ENCODE data around the gene DNAL4. TPM values are rescaled to one million over a fixed set of nuclear protein-coding genes. Genes with fewer than 3 reads are reported as not detected.

The DNAL4 gene
- total and polyA plus RNA-seq, 12 donors: 7.7 to 11.7 (median 9.9) TPM

DNA sequence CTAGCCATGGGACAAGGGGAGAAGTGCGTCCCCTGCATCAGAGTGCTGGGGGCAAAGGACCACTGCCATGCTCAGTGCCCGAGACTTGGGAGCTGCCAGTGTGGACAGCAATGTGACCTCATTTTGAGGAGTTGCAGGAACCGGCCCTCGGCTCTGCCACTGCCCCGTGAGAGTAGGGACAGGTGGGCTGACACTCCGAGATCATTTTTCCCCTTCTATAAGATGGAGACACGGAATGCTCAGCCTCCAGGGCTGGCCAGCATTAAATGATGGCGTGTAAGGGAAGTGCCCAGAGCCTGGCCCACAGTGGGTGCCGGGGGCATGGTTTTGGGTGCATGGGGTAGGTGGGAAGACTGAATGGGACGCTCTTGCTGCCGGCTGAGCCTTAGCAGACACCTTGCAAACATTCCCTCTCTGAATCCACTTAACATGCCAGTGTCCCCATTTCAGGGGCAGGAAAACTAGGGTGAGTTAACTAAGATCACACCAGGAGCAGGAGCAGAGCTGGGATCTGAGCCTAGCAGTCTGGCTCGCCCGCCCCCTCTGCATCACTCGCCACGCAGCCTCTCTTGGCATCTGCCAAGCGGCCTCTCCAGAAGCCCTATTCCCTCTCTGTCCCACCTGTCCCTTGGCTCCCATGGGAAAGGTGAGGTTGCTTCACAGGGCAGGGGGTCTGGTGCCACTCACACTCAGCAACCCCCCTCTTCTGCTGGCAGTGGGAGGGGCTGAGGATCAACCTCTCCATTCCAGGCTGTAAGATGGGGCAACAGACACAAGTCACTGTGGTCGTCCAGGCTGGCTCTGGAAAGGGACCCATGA is 36.3 kb upstream of the DNAL4 start:
- peaks cover 0 to 3% (median 0%) of the 10 kb centered on the region in 9 donors for H3K36me3 ChIP-seq
- no peak overlapping the region for H3K4me3 ChIP-seq
- DNase-seq: no peak
- no peak for ATAC-seq
- WGBS, 2 donors: 85 to 91% methylated on average over 17 of the region's 17 CpGs
- intact Hi-C loops (cut with DNase I): no loop called here
- H3K9me3 ChIP-seq: peaks cover 0 to 3% (median 0%) of the 10 kb centered on the region in 11 donors
- TF ChIP-seq, protein P1, sequence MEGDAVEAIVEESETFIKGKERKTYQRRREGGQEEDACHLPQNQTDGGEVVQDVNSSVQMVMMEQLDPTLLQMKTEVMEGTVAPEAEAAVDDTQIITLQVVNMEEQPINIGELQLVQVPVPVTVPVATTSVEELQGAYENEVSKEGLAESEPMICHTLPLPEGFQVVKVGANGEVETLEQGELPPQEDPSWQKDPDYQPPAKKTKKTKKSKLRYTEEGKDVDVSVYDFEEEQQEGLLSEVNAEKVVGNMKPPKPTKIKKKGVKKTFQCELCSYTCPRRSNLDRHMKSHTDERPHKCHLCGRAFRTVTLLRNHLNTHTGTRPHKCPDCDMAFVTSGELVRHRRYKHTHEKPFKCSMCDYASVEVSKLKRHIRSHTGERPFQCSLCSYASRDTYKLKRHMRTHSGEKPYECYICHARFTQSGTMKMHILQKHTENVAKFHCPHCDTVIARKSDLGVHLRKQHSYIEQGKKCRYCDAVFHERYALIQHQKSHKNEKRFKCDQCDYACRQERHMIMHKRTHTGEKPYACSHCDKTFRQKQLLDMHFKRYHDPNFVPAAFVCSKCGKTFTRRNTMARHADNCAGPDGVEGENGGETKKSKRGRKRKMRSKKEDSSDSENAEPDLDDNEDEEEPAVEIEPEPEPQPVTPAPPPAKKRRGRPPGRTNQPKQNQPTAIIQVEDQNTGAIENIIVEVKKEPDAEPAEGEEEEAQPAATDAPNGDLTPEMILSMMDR (IDR thresholded peaks at IDR 0.05): no peak
- no peak overlapping the region for H3K27ac ChIP-seq
- H3K27me3 ChIP-seq: no peaks in the 10 kb centered on the region
- H3K4me1 ChIP-seq: no peaks in the 10 kb centered on the region

DNA sequence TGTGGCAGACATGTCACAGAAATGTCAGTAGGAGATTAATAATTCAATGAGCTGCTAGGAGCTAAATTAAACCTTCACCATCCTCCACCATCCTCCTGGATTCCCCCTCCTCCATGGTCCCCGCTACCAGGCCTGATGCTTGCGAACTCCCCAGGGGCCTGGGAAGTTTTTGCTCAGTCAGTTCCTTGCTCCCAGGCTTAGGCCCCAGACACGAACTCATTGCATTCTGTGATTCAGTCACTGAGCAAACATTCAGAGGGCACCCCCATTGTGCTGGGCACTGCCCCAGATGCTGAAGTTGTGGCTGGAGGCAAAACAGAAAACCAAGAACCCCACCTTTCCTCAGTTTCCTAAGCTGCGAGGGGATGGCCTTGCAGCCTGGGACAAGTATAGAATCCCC is 35.5 kb upstream of the DNAL4 start:
- no peak for ATAC-seq
- Histone ChIP-seq H3K27ac (no peak overlapping the region), H3K4me1 (no peaks in the 10 kb centered on the region), H3K36me3 (peaks cover 0 to 3% (median 0%) of the 10 kb centered on the region in 9 donors), H3K27me3 (no peaks in the 10 kb centered on the region), H3K4me3 (no peak overlapping the region), H3K9me3 (peaks cover 0 to 3% (median 0%) of the 10 kb centered on the region in 11 donors)
- TF ChIP-seq, protein P1 (IDR thresholded peaks at IDR 0.05): no peak
- intact Hi-C loops (cut with DNase I): loop anchor here in 1 of 10 donors (10.0 kb wide), 1 partner anchor 55 kb away; no protein-coding TSS in a partner anchor
- no peak for DNase-seq
- WGBS, 2 donors: 85 to 88% methylated on average over 4 of the region's 4 CpGs

DNA sequence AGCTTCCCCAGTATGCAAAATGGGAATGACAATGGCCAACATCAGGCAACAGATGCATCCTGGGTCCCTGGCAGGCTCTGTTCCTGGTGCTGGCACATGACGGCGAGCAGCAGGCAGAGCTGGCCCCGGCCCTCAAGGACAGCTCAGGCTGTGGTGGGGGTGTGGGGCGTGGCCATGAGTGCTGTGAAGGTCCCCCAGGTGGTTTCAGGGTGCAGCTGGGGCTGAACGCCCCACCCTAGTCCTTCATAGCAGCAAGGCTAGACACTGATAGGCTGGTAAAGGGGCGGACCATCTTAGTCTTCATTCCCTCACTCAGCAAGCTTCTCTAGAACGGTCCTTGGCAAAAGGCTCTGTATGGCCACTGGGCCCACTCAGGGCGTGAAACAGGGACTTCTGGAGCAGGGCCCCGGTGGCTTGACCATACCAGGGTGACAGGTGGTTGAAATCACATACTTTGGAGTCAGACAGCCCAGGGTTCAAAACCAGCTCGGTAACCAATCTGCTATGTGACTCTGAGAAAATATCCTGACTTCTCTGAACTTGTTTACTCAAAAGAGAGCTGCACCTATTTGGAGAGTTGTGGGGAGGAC is 34.8 kb upstream of the DNAL4 start:
- ATAC-seq: no peak
- Histone ChIP-seq H3K27ac (no peak overlapping the region), H3K36me3 (peaks cover 0 to 3% (median 0%) of the 10 kb centered on the region in 9 donors), H3K27me3 (no peaks in the 10 kb centered on the region), H3K4me3 (no peak overlapping the region), H3K4me1 (peaks cover 0 to 3% (median 0%) of the 10 kb centered on the region in 9 donors), H3K9me3 (peaks cover 0 to 3% (median 0%) of the 10 kb centered on the region in 11 donors)
- intact Hi-C loops (cut with DNase I): loop anchor here in 1 of 10 donors (10.0 kb wide), 1 partner anchor 54 kb away; no protein-coding TSS in a partner anchor
- no peak for DNase-seq
- TF ChIP-seq, protein P1 (IDR thresholded peaks at IDR 0.05): no peak
- 79 to 83% methylated on average over 10 of the region's 10 CpGs for WGBS, 2 donors

DNA sequence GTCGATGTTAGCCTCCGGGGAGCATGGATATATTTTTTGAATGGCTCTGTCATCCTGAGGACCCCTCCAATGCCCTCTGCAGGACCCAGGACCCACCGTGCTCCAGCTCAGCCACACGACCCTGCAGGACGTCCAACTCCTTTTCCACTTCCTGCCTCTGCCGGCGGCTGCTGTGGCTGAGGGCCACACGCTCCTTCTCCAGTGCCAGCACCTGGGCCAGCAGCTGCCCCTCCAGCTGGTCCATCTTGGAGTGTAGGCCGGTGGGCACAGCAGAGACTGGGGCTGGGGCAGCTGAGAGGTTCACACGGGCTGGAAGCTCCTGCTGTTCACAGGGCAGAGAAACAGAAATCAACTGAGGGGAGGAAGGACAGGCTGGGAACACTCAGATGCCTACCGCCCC is 34.2 kb upstream of the DNAL4 start:
- intact Hi-C loops (cut with DNase I): loop anchor here in 1 of 10 donors (10.0 kb wide), 1 partner anchor 53 kb away; no protein-coding TSS in a partner anchor
- Histone ChIP-seq H3K4me1 (peaks cover 0 to 3% (median 0%) of the 10 kb centered on the region in 9 donors), H3K36me3 (peaks cover 0 to 3% (median 0%) of the 10 kb centered on the region in 9 donors), H3K27me3 (no peaks in the 10 kb centered on the region), H3K27ac (no peak overlapping the region), H3K9me3 (peaks cover 0 to 3% (median 0%) of the 10 kb centered on the region in 11 donors), H3K4me3 (no peak overlapping the region)
- TF ChIP-seq, protein P1 (IDR thresholded peaks at IDR 0.05): no peak
- ATAC-seq: no peak
- WGBS, 2 donors: 61 to 64% methylated on average over 11 of the region's 11 CpGs
- no peak for DNase-seq
